CD4-positive, alpha-beta T cell treated with Interleukin-4 for 4 hours (primary cell): ENCODE measurements around the gene USP27X.

Experiments used
- DNase-seq: peaks from one replicate; pipeline ENCODE4 v3.0.0-alpha.2; 2020

Gene USP27X

DNA sequence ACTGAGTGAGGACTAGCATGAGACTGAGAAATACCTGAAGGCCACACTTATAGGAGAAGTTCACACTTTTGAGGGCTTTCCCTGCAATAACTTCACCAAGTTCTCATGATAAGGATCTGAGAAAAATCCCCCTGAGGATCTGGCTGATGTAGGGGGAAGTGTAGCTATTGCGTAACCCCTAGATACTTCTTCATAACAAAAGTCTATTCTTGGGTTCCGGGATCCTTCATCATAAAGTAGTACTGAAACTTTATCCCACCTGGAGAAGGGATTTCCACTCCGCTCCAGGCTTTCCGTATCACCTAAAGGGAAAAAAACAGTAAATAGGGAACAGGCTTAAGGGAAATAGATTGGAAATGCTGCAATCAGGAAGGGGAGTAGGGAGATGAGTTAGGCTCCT, 13.3 kb downstream of the USP27X start:
- DNase-seq: no peak

DNA sequence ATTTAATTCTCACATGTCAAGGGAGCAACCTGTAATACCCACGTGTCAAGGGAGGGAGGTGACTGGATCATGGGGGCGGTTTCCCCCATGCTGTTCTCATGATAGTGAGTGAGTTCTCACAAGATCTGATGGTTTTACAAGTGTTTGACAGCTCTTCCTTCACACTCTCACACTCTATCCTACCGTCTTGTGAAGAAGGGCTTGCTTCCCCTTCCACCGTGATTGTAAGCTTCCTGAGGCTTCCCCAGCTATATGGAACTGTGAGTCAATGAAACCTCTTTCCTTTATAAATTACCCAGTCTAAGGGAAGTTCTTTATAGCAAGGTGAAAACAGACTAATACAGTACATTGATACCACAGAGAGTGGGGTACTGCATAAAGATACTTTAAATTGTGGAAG, 17.7 kb downstream of the USP27X start:
- no peak for DNase-seq

DNA sequence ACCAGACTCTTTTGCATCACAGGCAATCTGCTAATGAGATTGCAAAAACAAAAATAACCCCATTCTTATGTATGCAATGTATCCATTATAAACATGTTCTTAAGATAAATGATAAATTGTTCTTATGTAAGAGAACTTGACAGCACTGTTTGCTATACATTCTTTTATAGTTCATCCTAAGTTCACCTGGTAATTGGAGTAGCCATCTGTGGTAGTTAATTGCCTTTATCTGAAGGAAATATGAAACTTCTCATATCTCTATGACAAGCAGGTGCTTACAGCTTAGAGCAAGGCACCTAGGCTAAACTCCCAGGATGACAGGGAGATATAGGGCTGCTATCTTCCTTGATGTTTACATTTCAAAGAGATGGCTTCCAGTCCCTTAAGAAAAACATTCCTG, 21.8 kb downstream of the USP27X start:
- DNase-seq: no peak

DNA sequence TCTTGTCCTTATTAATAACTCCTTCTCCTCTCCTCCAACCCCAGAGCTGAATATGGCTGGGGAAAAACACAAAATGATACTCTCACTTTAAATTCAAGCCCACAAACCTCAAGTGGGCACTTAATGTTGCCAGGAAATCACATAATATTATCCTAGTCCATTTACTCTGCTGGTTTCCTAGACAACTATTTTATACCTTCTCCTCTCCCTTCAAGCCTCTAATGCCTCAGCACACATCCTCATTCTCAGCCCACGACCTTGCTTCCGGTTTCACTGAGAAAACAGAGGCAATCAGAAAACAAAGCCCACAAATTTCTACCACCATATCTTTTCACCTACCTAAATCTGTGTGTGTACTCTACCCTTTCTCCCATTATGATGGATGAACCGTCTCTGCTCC, 31.1 kb downstream of the USP27X start:
- DNase-seq: no peak

DNA sequence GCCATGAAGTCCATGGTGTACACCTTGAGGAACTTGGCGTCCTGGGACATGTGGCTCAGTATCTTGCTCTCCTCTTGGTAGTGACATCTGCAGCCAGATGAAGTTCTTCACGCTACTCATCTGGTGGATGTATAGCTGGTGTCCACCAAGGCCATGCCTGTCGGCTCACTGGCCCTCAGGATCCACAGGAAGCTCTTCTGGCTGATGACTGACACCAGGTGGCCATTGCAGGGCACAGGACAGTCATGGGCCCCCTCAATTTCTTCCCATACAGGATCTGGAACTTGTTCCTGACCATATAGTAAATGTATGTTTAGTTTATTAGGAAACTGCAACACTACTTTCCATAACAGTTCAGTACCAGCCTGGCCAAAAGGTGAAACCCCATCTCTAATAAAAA, 32.8 kb downstream of the USP27X start:
- DNase-seq: no peak

DNA sequence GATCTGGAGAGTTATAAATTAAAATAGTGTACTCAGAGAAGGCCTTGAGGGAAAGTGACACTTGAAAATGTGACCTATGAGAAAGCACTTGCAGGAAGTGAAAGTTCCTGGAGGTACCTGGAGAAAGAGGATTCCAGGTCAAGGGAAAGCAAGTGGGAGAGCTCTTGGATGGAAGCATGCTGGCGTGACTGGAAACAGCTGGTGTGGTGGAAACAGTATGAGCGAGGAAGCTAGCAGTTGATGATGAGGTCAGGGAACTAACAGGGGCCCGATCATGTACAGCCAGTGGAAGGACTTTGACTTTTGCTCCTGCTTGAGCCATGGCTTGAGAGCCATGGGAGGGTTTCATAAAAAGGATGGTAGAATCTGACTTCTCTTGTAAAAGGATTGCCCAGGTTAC, 33.6 kb downstream of the USP27X start:
- DNase-seq: no peak

DNA sequence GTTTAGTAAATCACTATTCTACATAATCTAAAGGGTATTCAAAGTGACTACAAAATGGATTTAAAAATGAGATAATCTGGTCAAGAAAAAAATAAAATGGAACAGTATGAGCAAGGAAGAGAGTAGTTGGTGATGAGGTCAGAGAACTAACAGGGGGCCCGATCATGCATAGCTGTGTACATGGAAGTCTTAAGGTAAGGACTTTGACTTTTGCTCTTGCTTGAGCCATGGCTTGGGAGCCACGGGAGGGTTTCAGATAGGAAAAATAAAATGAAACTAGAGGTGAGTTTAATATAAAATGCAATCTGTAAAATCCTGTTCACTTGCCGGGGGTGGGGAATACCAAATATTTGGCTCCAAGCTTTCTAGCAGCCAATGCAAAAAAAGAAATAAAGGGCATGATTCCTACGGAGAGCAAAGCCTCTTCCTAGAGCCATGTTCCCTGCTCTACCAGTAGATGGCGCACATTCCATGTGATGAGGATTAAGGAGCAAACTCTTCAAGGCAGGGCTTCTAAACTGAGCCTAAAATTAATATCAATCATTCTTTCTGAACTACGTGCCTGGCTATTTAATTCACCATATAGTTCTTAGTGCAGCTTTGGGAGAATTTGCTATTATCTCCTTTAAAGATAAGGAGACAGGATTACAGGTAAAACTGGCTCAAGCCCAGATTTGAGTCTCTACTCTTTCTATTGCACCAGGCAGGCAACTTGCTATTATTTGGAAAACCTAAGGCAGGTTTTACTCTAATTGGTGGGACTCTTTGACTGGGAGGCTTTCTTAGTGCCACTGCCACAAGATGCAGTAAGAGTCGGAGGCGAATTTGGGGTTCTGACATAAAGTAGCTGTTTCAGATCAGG, 36.3 kb downstream of the USP27X start:
- DNase-seq: peak; percentile 66

DNA sequence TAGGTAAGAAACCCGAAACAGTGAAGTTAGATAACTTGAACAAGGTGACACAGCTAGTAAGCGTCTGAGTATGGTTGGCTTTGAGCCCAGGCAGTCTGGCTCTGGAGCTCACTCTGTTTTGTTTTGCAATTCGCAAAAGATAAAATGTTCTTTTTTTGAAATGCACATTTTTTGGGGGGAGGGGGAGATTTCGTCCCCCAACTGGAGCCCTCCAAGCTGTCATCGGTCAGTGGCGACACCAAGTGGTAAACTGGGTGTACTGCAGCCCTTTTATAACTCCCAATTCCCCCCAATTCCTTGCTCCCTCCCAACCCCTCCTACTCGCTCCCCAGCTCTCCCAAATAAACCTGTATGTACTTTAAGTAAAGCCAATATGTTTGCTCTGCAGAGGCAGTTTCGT, 40.3 kb downstream of the USP27X start:
- peak; percentile 24 for DNase-seq

DNA sequence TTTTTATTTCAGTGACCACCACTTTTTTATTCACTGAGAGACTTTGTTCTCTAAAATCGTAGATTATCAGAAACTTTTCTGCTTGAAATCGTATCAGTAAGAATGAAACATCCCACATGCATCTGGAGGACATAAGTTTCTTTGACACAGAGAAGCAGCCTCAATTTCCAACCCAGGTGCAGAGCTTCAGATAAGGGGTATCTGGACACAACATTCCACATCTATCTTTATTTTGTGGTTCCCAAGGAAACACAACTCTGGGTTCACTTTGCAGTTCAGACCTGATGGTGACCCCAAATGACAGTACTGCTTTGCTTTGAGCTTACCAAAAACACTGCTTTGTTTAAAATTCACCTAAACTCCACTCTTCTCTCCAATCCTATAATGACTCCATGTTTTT, 41.8 kb downstream of the USP27X start:
- DNase-seq: no peak

DNA sequence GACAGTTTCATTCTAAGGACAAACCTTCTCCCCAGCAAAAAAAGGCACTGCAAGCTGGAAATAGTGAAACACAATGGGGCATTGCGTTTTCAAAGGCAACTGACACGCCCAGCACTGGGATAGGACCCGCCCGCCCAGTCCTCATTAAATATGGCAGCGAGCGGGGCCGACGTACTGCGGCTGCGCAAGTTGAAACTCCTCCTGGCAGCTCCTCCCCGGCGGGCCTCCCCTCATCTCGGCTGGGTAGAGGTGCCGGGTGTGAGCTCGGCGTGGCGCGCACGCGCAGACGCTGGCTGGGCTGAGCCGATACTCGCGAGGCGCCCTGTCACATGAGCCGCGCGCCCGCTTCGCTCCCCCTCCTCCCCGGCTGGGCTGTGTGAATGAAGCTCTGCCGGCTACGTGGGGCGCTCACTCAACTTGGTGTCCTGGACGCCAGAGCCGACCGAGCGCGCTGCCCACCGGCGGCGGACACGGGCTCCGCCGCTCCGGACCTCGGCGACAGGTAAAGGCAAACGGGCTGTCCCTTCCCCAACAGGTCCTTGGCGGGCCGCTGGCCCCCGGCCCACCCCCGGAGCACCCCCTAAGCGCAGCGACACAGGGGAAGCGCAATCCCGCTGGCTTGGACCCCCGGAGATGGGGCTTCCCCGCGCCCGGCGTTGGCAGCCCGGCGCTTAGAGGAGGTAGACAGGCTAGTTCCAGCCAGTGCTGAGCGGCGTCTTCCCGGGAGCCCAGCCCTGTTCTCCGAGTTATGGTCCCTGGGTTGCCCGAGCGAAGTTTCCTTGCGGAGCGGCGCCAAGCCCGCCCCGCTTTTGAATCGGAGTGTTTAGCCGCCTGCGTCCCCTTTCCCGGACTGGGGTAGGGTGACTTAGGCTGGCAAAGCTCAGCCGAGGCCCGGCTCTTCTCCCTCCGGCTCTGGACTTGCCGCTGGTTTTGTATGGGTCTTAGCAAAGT, 43.3 kb downstream of the USP27X start, which contains the start of gene CLCN5:
TSS of gene CLCN5 (plus strand) at position 306 of the 951 bp plus-strand sequence. CDS start 2,703 bp downstream, outside the sequence.
- peak; percentile 96 for DNase-seq

DNA sequence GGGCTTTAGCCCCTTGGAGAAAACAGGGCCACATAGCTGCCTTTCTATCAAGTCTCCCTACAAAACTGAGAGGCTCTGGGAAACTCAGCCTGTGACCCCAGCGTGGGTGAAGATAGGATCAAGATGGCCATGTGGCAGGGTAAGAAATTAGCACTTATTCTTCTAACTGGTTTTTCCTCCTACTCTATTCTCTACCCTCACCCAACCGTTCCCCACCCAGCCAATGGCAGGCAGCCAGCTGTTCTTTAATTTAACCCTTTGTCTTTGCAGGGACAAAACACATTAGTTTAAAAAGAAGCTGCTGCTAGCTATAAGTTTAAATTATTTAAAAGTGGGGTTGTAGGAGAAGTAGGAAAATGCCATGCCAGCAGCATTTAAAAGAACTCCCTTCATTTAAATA, 45.9 kb downstream of the USP27X start:
- DNase-seq: no peak

DNA sequence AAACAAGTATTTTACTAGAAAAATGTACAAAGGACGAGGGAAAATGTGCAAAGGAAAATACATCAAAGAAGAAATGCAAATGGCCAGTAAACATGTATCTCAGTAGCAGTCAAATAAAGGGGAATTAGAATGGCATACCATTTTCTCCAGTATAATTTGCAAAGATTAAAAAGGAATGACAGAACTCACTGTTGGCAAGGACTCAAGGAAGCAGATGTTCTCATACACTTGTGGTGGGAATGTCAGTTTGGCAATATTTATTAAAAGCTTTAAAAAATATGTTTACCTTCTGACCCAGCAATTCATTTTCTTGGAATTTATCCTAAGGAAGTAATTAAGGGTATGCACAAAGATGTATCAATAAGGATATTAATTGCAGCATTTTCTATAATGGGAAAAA, 50.8 kb downstream of the USP27X start:
- DNase-seq: no peak
